ENCODE results near the gene ARID1B.

ARID1B gene

DNA sequence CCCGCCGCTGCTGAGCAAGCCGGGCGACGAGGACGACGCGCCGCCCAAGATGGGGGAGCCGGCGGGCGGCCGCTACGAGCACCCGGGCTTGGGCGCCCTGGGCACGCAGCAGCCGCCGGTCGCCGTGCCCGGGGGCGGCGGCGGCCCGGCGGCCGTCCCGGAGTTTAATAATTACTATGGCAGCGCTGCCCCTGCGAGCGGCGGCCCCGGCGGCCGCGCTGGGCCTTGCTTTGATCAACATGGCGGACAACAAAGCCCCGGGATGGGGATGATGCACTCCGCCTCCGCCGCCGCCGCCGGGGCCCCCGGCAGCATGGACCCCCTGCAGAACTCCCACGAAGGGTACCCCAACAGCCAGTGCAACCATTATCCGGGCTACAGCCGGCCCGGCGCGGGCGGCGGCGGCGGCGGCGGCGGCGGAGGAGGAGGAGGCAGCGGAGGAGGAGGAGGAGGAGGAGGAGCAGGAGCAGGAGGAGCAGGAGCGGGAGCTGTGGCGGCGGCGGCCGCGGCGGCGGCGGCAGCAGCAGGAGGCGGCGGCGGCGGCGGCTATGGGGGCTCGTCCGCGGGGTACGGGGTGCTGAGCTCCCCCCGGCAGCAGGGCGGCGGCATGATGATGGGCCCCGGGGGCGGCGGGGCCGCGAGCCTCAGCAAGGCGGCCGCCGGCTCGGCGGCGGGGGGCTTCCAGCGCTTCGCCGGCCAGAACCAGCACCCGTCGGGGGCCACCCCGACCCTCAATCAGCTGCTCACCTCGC lies 1.5 kb downstream of the ARID1B start:
- TF ChIP-seq, protein P1, sequence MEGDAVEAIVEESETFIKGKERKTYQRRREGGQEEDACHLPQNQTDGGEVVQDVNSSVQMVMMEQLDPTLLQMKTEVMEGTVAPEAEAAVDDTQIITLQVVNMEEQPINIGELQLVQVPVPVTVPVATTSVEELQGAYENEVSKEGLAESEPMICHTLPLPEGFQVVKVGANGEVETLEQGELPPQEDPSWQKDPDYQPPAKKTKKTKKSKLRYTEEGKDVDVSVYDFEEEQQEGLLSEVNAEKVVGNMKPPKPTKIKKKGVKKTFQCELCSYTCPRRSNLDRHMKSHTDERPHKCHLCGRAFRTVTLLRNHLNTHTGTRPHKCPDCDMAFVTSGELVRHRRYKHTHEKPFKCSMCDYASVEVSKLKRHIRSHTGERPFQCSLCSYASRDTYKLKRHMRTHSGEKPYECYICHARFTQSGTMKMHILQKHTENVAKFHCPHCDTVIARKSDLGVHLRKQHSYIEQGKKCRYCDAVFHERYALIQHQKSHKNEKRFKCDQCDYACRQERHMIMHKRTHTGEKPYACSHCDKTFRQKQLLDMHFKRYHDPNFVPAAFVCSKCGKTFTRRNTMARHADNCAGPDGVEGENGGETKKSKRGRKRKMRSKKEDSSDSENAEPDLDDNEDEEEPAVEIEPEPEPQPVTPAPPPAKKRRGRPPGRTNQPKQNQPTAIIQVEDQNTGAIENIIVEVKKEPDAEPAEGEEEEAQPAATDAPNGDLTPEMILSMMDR (IDR thresholded peaks at IDR 0.05; ENCODE audit: control extremely low read depth, extremely low read depth, low read depth, missing control alignments), result no peak
- POLR2A ChIA-PET, result interaction anchor here (1.1 kb wide), 1 partner anchor 76 kb away, joined by 3 read pairs; no protein-coding TSS in a partner anchor
- DNase-seq (ENCODE audit: extremely low spot score), result peak; percentile 40
- CTCF ChIA-PET, result interaction anchor here (1.0 to 2.2 kb wide), 3 partner anchors 10 to 89 kb away, joined by 3 to 10 read pairs (median 4); no protein-coding TSS in a partner anchor

DNA sequence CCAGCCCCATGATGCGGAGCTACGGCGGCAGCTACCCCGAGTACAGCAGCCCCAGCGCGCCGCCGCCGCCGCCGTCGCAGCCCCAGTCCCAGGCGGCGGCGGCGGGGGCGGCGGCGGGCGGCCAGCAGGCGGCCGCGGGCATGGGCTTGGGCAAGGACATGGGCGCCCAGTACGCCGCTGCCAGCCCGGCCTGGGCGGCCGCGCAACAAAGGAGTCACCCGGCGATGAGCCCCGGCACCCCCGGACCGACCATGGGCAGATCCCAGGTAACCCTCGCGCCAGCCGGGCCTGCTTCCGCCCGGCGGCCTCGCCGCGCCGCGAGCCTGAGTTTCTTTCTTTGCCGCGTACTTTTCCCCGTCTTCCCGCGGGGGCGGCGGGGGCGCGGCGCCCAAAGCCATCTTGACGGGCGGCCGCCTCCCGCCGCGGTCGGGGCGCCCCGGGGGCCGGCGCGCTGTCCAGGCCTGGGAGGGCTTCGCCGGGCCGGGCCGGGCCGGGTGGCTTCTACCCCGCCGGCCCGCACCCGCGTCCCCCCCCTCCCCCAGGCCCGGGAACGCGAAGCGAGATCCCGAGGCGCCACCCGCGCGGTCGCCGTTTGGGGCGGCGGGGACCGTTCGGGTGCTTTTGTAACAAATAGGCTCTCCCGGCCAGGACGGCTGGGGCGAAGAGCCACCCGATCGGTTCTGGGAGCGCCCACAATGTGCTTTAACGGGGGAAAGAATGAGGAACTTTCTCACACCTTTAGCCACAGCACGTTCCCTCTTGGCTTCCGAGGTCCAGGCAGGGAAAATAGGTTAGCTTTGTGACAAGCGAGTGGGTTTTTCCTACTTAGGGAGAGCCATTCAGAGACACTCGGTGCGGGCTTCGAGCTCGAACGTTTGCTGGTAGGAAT lies 2.3 kb downstream of the ARID1B start:
- TF ChIP-seq, protein P1 (IDR thresholded peaks at IDR 0.05; ENCODE audit: control extremely low read depth, extremely low read depth, low read depth, missing control alignments), result no peak
- POLR2A ChIA-PET, result interaction anchor here (1.1 kb wide), 1 partner anchor 77 kb away, joined by 3 read pairs; no protein-coding TSS in a partner anchor
- CTCF ChIA-PET, result interaction anchor here (1.0 to 2.2 kb wide), 5 partner anchors 9 to 95 kb away, joined by 3 to 10 read pairs (median 4); no protein-coding TSS in a partner anchor
- peak; percentile 45 for DNase-seq (ENCODE audit: extremely low spot score)

DNA sequence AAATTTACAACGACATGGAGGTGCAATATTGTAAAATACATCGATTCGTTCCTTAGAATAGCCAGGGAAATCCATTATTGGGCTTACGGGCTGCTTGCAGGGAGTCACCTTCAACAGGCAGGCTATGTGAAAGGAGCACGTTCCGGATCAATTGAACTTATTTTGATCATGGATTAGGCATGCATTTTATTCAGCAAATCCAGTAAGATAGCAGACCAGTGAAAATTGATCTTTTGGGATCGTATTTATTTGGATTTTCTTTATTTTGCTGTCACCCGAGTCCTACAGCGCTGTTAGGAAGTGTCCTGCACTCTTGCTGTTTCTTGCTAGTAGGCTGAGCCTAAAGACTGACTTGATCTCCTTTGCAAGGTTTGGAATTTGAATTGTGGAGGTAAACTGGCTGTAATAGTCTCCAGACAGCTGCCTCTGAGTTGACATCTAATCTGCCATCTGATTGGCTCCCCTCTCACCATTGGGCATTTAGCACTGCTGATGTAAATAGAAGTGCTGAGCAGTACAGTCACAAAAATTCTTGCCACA lies 3.0 kb downstream of the ARID1B start:
- peak; percentile 71 for DNase-seq (ENCODE audit: extremely low spot score)
- TF ChIP-seq, protein P1 (IDR thresholded peaks at IDR 0.05; ENCODE audit: control extremely low read depth, extremely low read depth, low read depth, missing control alignments), result no peak
- ChIA-PET CTCF (interaction anchor here (1.0 to 2.2 kb wide), 6 partner anchors 8 to 96 kb away, joined by 3 to 10 read pairs (median 3); no protein-coding TSS in a partner anchor), POLR2A (no interaction called here)

DNA sequence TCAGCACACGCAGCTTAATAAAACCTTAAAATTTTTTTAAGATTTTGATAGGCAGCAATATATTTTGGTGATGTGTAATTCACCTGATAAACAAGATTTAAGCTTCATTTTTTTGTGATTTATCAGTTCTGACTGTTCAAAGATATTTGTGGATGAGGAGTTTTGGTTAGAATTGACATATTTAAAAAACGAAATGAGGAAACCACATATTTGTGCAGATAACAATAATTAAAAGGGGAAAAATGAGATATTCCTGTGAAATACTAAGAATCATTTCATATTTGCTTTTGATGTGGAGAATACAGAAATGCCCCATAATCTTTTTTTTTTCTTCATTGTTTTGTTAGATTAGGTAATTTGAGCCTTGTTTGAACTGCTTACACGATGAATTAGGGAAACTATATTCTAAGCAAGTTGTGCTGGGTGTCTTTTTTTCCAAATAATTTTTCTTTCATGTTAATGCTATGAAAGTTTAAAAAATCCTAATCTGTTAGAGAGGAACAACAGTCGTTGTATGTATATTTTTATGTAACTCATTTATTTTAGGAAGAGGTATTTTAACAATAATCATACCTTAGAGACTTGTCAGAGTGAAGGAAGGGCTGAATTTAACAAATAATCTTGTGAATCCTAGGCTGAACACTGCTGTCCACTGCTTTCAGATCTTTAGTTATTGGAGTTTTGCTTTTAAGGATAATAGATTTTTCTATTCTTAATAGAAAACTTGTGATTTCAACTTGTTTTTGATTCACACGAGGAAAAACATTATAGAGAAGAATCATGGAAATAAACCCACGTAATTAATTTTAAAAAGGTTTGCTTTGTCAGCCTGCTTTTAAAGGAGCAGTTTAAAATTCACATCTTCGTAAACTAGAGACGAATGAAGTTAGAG lies 4.0 kb downstream of the ARID1B start:
- POLR2A ChIA-PET, result no interaction called here
- DNase-seq (ENCODE audit: extremely low spot score), result no peak
- CTCF ChIA-PET, result interaction anchor here (1.0 to 1.6 kb wide), 5 partner anchors 10 to 97 kb away, joined by 3 to 6 read pairs (median 3); no protein-coding TSS in a partner anchor
- TF ChIP-seq, protein P1 (IDR thresholded peaks at IDR 0.05; ENCODE audit: control extremely low read depth, extremely low read depth, low read depth, missing control alignments), result no peak

DNA sequence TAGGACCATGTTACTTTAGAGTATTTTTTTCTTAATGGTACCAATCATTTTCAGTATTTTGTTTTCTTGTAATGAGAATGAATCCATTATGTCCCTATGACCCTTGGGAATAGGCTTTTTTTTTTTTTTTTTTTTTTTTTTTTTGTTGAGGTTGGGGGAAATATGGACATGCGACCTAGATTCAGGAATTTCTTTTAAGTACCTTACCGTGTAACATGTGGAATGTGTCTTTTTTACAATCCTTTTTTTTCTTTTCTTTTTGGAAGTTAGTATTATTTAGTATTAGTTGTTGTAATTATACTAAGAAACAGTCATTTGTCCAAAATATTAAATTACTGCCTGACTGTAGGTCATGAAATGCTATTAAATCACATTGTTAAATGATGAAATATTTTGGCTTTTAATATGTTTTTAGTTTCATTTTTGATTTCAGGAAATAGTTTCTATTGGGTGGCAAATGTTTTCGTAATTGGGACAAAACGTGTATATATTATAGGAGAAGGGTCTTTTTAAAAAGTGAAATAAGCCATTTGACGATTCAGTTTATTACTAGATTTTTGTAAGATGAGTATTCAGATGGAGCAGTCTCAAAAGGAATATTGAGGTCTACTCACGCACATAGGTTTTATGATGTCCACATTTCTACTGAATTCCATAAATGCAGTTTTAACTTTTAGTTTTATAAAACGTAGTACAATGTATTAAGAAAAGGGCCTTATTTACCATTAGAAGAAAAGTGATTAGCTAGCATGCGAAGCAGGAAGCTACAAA lies 4.9 kb downstream of the ARID1B start:
- TF ChIP-seq, protein P1 (IDR thresholded peaks at IDR 0.05; ENCODE audit: control extremely low read depth, extremely low read depth, low read depth, missing control alignments), result no peak
- no peak for DNase-seq (ENCODE audit: extremely low spot score)
- ChIA-PET CTCF (interaction anchor here (0.7 to 1.3 kb wide), 2 partner anchors 25 to 38 kb away, joined by 3 to 4 read pairs; no protein-coding TSS in a partner anchor), POLR2A (no interaction called here)

Data from GM10248 (cell line).